K562 (cell line): ENCODE results near the gene SNAPC5. TPM values are rescaled to one million over a fixed set of nuclear protein-coding genes. Genes with fewer than 3 reads are reported as not detected.
"Not testable (repeated sequence)": the region's sequence is repeated elsewhere in the genome, so short reads cannot be mapped to it uniquely, and the experiment has no call there.

Source experiments
- ATAC-seq: fragments of 200-7000 bp; cut with Tn5 transposase; 3 replicates; pipeline ENCODE4 v1.9.1; 2020; ENCODE audit warnings: moderate library complexity
- BruUV-seq: library from RNA; stranded (reverse); fragments of 400-500 nt; replicated peaks from 2 replicates; lab custom pipeline; 2021; lab: Mats Ljungman, UMichigan
- CTCF ChIA-PET: fragments of 300-600 bp; formaldehyde crosslinking; extraction: SDS; loops from one replicate; lab custom pipeline; 2021; ENCODE audit warnings: low intra/inter-chr PET ratio; lab: Yijun Ruan, JAX
- POLR2A ChIA-PET: fragments of 300-600, 350-650 bp; sonication (Branson Sonifier 250); formaldehyde crosslinking; extraction: SDS; loops from one replicate; lab custom pipeline; 2021; ENCODE audit warnings: antibody characterized with exemption, inconsistent platforms; lab: Yijun Ruan, JAX
- DNase-seq, 4 experiments: peaks; one replicate each; pipeline versions ENCODE4 v3.0.0 to v3.0.0-alpha.2; 2011 to 2018; ENCODE audit warnings: low spot score in 3 of 4, mixed read lengths in 3 of 4; ENCODE audit errors: extremely low read depth in 1 of 4
- FAIRE-seq: peaks from 2 replicates; lab custom pipeline; 2011; peaks lifted over from hg19 to GRCh38; lab: Jason Lieb, UNC
- H2AFZ ChIP-seq: 2 replicates; pipeline ENCODE4 v1.6.0; 2011; ENCODE audit warnings: low read depth, low read length, control low read depth, inconsistent platforms
- H3K27ac ChIP-seq: fragments of 200-600 bp; 3 replicates; pipeline ENCODE4 v1.8.0; 2011; ENCODE audit warnings: low read depth, mild to moderate bottlenecking, control low read depth, inconsistent platforms, low read length, moderate library complexity, mixed read lengths; ENCODE audit errors: extremely low read depth
- H3K27me3 ChIP-seq, 2 experiments: fragments of 300-600 bp in 1 of 2; 2 replicates in 1 of 2; 3 replicates in 1 of 2; pipeline versions ENCODE4 v1.6.0 to v1.8.0; 2011; ENCODE audit warnings: inconsistent platforms in 2 of 2, low read length in 2 of 2, mild to moderate bottlenecking in 1 of 2, mixed read lengths in 1 of 2, moderate library complexity in 1 of 2; ENCODE audit not compliant: control insufficient read depth in 2 of 2, insufficient read depth in 2 of 2
- H3K36me3 ChIP-seq: fragments of 300-600 bp; 3 replicates; pipeline ENCODE4 v1.8.0; 2011; ENCODE audit warnings: mild to moderate bottlenecking, low read length, inconsistent platforms; ENCODE audit not compliant: control insufficient read depth, insufficient read depth
- H3K4me1 ChIP-seq, 2 experiments: fragments of 200-600 bp in 1 of 2; replicated peaks in 1 of 2; 2 replicates in 1 of 2; 3 replicates in 1 of 2; pipeline versions ENCODE4 v1.5.1 to v1.8.0; 2011; ENCODE audit warnings: inconsistent platforms in 2 of 2, low read length in 2 of 2, mild to moderate bottlenecking in 1 of 2, mixed read lengths in 1 of 2, moderate library complexity in 1 of 2; ENCODE audit not compliant: control insufficient read depth in 2 of 2, insufficient read depth in 2 of 2
- H3K4me2 ChIP-seq: 2 replicates; pipeline ENCODE4 v1.6.1; 2011; ENCODE audit warnings: low read length, control low read depth, inconsistent platforms, mixed read lengths; ENCODE audit not compliant: insufficient read depth
- H3K4me3 ChIP-seq: fragments of 200-600 bp; sonication (generic), shearing (Covaris generic); 2 replicates; pipeline ENCODE4 v1.5.1; 2016; ENCODE audit warnings: control low read depth, inconsistent platforms
- H3K79me2 ChIP-seq: fragments of 200-600 bp; 3 replicates; pipeline ENCODE4 v1.8.0; 2011; ENCODE audit warnings: low read length, inconsistent platforms; ENCODE audit not compliant: control insufficient read depth, insufficient read depth
- H3K9ac ChIP-seq, 2 experiments: 2 replicates each; pipeline versions ENCODE4 v1.6.0 to v1.6.1; 2011; ENCODE audit warnings: low read depth in 2 of 2, low read length in 2 of 2, control low read depth in 1 of 2, inconsistent platforms in 1 of 2, mild to moderate bottlenecking in 1 of 2, mixed read lengths in 1 of 2; ENCODE audit not compliant: insufficient read depth in 1 of 2
- H3K9me1 ChIP-seq: one replicate; pipeline ENCODE4 v1.6.0; 2011; ENCODE audit warnings: inconsistent platforms, mild to moderate bottlenecking, low read length, moderate library complexity; ENCODE audit not compliant: control insufficient read depth, insufficient read depth
- H3K9me3 ChIP-seq: replicated peaks from 2 replicates; pipeline ENCODE4 v1.5.1; 2011; ENCODE audit warnings: low read depth, low read length, inconsistent platforms; ENCODE audit not compliant: control insufficient read depth, insufficient read depth
- H4K20me1 ChIP-seq: replicated peaks from 2 replicates; pipeline ENCODE4 v1.6.1; 2011; ENCODE audit warnings: low read length, inconsistent platforms, mixed read lengths; ENCODE audit not compliant: control insufficient read depth, insufficient read depth
- CEBPB ChIP-seq: fragments of 450-650 bp; IDR thresholded peaks from 2 replicates; pipeline ENCODE4 v1.6.1; 2016; ENCODE audit warnings: missing genetic modification characterization, missing compliant biosample characterization
- HNRNPL ChIP-seq: fragments of 200-400 bp; formaldehyde crosslinking; IDR thresholded peaks from 2 replicates; pipeline ENCODE4 v1.6.1; 2017; ENCODE audit warnings: low read depth, mild to moderate bottlenecking, low read length
- POLR2G ChIP-seq: fragments of 200-400 bp; formaldehyde crosslinking; IDR thresholded peaks from 2 replicates; pipeline ENCODE4 v1.6.1; 2017; ENCODE audit warnings: low read depth, mild to moderate bottlenecking, antibody characterized with exemption, low read length, moderate library complexity
- RBFOX2 ChIP-seq: fragments of 200-400 bp; formaldehyde crosslinking; IDR thresholded peaks from 2 replicates; pipeline ENCODE4 v1.6.1; 2017; ENCODE audit warnings: low read depth, mild to moderate bottlenecking, low read length, moderate library complexity
- SIN3A ChIP-seq, 2 experiments: fragments of 150-350 bp in 1 of 2; IDR thresholded peaks; 2 replicates each; pipeline ENCODE4 v1.6.1; 2011 to 2016; ENCODE audit warnings: borderline replicate concordance in 2 of 2, low read depth in 2 of 2, low read length in 2 of 2, mild to moderate bottlenecking in 2 of 2, moderate library complexity in 2 of 2; ENCODE audit not compliant: control insufficient read depth in 1 of 2
- TEAD4 ChIP-seq, 2 experiments: sonication (generic) in 1 of 2; formaldehyde crosslinking in 1 of 2; IDR thresholded peaks; 2 replicates each; pipeline versions ENCODE4 v1.6.1 to v1.8.0; 2012 to 2022; ENCODE audit warnings: borderline replicate concordance in 1 of 2, inconsistent platforms in 1 of 2, low read length in 1 of 2, mild to moderate bottlenecking in 1 of 2, missing genetic modification reagents in 1 of 2
- WGBS: fragments of 100-300 bp; shearing (Covaris generic); methylation state at CpG from one replicate; pipeline ENCODE4 v1.1.6; 2016; ENCODE audit warnings: low coverage, mixed read lengths; ENCODE audit not compliant: insufficient coverage; ENCODE audit errors: missing lambda C conversion rate; 5-methylcytosine and 5-hydroxymethylcytosine counted together
- in situ Hi-C: fragments of 300-500 bp; cut with MboI; formaldehyde crosslinking; loops from 4 replicates; pipeline ENCODE4 v1.15.0; 2018; ENCODE audit warnings: inconsistent platforms, mixed read lengths
- intact Hi-C: fragments of 100-400 bp; cut with micrococcal nuclease; formaldehyde crosslinking; loops from 2 replicates; pipeline ENCODE4 v1.14.2; 2022
- polyA plus RNA-seq, 8 experiments: library from polyadenylated mRNA; depleted of rRNA in 4 of 8; stranded (reverse) in 5 of 8; unstranded in 3 of 8; fragments of >200 nt; fragmentation: Nextera tagmentation in 2 of 8; fragmentation: Illumina TruSeq in 1 of 8; extraction: Ambion mirVana in 2 of 8; extraction: Trizol in 1 of 8; gene quantifications; 2 replicates each; pipeline versions ENCODE4 v1.2.1 to v1.2.3, GENCODE V29; 2011 to 2014; ENCODE audit warnings: inconsistent platforms in 1 of 8, missing spikeins in 1 of 8
- total RNA-seq, 7 experiments: library from RNA; depleted of rRNA in 6 of 7; stranded (reverse); fragments of >200 nt in 6 of 7; fragmentation: Illumina TruSeq in 2 of 7; extraction: Trizol in 2 of 7; gene quantifications; 2 replicates each; pipeline versions ENCODE4 v1.2.1 to v1.2.3, GENCODE V29; 2011 to 2021; ENCODE audit warnings: low replicate concordance in 1 of 7

The SNAPC5 gene
- total and polyA plus RNA-seq, 9 of the 15 experiments (the other 6 are each of a cell fraction or from before 2014, with no cell fraction given) = 52.8 to 155 (median 96.5) TPM

DNA sequence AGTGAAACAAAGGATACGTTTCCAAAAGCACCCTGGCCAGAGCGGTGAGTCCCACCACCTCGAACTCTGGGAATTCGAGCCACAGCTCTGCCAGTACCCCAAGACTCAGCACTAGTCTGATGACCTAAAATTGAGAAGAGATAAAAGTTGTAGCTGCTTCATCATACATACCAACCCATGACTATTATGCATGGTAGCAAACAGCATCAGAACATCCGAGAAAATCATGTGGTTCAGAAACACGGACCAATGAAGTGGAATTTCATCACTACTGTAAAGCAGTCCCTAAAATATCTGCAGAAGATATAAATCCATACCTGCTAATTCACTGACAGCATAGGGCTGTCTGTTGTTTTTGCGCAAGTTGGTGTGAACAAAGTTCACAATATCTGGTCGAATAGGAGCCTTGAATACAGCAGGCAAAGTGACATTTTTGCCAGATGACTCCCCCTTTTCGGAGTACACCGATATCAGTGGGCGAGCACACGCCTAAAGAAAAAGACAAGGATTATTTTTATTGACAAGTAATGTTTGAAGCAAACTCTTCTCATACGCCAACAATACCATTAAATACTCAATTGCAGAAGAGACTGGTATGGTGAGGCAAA, 5.6 kb upstream of the SNAPC5 start:
- not testable (repeated sequence) for DNase-seq; H3K27me3 ChIP-seq; H3K9me1 ChIP-seq; TF ChIP-seq TEAD4 (CRISPR knock-in tag; IDR thresholded peaks at IDR 0.05; ENCODE audit: borderline replicate concordance)
- POLR2A ChIA-PET = interaction anchor here (1.2 to 2.4 kb wide), 2 partner anchors 11 to 12 kb away, joined by 3 to 8 read pairs; no protein-coding TSS in a partner anchor
- peak overlapping the region; percentile 97 for H3K4me2 ChIP-seq
- TF ChIP-seq HNRNPL = 0 out of 2 replicates have a peak, but pooled peaks have one; percentile 8
- 0 out of 4 replicates have a peak, but pooled peaks of 1 of the 2 experiments have one; percentile 28 for TF ChIP-seq SIN3A (IDR thresholded peaks at IDR 0.05; ENCODE audit: borderline replicate concordance in 2 of 2, control insufficient read depth in 1 of 2, low read depth in 2 of 2, low read length in 2 of 2)
- TF ChIP-seq RBFOX2 = peak; percentile 47
- 0 out of 2 replicates have a peak, but pooled peaks have one; percentile 35 for TF ChIP-seq POLR2G
- TF ChIP-seq TEAD4 (IDR thresholded peaks at IDR 0.05; ENCODE audit: low read length) = 0 out of 2 replicates have a peak, but pooled peaks have one; percentile 8
- TF ChIP-seq CEBPB = 0 out of 2 replicates have a peak, but pooled peaks have one; percentile 17
- TF ChIP-seq, all 486 proteins: peak for 6; not testable (repeated sequence) for 480
- H3K9me3 ChIP-seq, intact Hi-C loops, FAIRE-seq, BruUV-seq, in situ Hi-C loops, H2AFZ ChIP-seq, CTCF ChIA-PET, ATAC-seq: not testable (repeated sequence)
- H3K36me3 ChIP-seq = peaks cover 60% of the 10 kb centered on the region
- H4K20me1 ChIP-seq = peaks cover 36% of the 10 kb centered on the region
- peak overlapping the region; percentile 97 for H3K27ac ChIP-seq
- H3K4me1 ChIP-seq = peaks cover 12 to 16% of the 10 kb centered on the region in 2 experiments
- H3K9ac ChIP-seq = peak overlapping the region; percentile 89 to 98
- 0% methylated on average over 13 of the region's 13 CpGs for WGBS
- H3K4me3 ChIP-seq = peak overlapping the region; percentile 71
- H3K79me2 ChIP-seq = peaks cover 82% of the 10 kb centered on the region
